Gastroesophageal sphincter (tissue), 4 donors: ENCODE measurements around the gene SSNA1. TPM values are rescaled to one million over a fixed set of nuclear protein-coding genes. Genes with fewer than 3 reads are reported as not detected.

Experiments
- ATAC-seq: fragments of 150-250 bp; one replicate; pipeline ENCODE4 v1.9.1; 2016; ENCODE audit warnings: mild to moderate bottlenecking, moderate library complexity
- H3K27ac ChIP-seq, 4 donors: fragments of 200-600 bp; sonication (generic) in 3 of 4; 1 replicate in 3 of 4; 2 replicates in 1 of 4; pipeline ENCODE4 v1.5.1; 2016 to 2019
- H3K27me3 ChIP-seq: fragments of 200-600 bp; sonication (generic); one replicate; pipeline ENCODE4 v1.5.1; 2019
- H3K36me3 ChIP-seq, 2 donors: fragments of 200-600 bp; sonication (generic); one replicate each; pipeline ENCODE4 v1.5.1; 2019; ENCODE audit warnings: control low read depth in 1 of 2
- H3K4me1 ChIP-seq, 3 donors: fragments of 200-600 bp; sonication (generic); 1 replicate in 2 of 3; 2 replicates in 1 of 3; pipeline ENCODE4 v1.5.1; 2016 to 2019; ENCODE audit warnings: control low read depth in 2 of 3
- H3K4me3 ChIP-seq, 2 donors: fragments of 200-600 bp; sonication (generic); one replicate each; pipeline ENCODE4 v1.5.1; 2019; ENCODE audit warnings: mild to moderate bottlenecking in 1 of 2, moderate library complexity in 1 of 2
- H3K9me3 ChIP-seq, 3 donors: fragments of 200-600 bp; sonication (generic); one replicate each; pipeline ENCODE4 v1.5.1; 2017 to 2019; ENCODE audit warnings: control low read depth in 2 of 3
- EP300 ChIP-seq: sonication (generic); formaldehyde crosslinking; IDR thresholded peaks from one replicate; pipeline ENCODE4 v1.6.1; 2017; ENCODE audit warnings: antibody characterized with exemption, mild to moderate bottlenecking
- POLR2A ChIP-seq, 2 donors: fragments of 450-650 bp; IDR thresholded peaks; one replicate each; pipeline ENCODE4 v1.6.1; 2017; ENCODE audit warnings: antibody characterized with exemption in 2 of 2, mild to moderate bottlenecking in 2 of 2, moderate library complexity in 1 of 2
- POLR2AphosphoS5 ChIP-seq: sonication (generic); formaldehyde crosslinking; IDR thresholded peaks from one replicate; pipeline ENCODE4 v1.6.1; 2017; ENCODE audit warnings: antibody characterized with exemption
- WGBS, 2 donors: methylation state at CpG; one replicate each; pipeline ENCODE4 v1.1.5; 2018; ENCODE audit warnings: low coverage in 1 of 2; 5-methylcytosine and 5-hydroxymethylcytosine counted together
- total RNA-seq, 4 donors: library from RNA; depleted of rRNA; stranded (reverse); fragments of >200 nt; gene quantifications; one replicate each; pipeline ENCODE4 v1.1.0, GENCODE V29; 2016
- TF ChIP-seq, protein P1 (sequence below), 4 experiments: fragments of 200-600 bp in 2 of 4; fragments of 450-650 bp in 2 of 4; sonication (generic) in 1 of 4; IDR thresholded peaks; one replicate each; pipeline ENCODE4 v1.5.1; 2017 to 2019; ENCODE audit warnings: antibody characterized with exemption in 4 of 4, mild to moderate bottlenecking in 2 of 4, moderate library complexity in 2 of 4

SSNA1 gene
- total RNA-seq, 4 donors from 2014 or later, result 56.8 to 99.0 (median 73.8) TPM

DNA sequence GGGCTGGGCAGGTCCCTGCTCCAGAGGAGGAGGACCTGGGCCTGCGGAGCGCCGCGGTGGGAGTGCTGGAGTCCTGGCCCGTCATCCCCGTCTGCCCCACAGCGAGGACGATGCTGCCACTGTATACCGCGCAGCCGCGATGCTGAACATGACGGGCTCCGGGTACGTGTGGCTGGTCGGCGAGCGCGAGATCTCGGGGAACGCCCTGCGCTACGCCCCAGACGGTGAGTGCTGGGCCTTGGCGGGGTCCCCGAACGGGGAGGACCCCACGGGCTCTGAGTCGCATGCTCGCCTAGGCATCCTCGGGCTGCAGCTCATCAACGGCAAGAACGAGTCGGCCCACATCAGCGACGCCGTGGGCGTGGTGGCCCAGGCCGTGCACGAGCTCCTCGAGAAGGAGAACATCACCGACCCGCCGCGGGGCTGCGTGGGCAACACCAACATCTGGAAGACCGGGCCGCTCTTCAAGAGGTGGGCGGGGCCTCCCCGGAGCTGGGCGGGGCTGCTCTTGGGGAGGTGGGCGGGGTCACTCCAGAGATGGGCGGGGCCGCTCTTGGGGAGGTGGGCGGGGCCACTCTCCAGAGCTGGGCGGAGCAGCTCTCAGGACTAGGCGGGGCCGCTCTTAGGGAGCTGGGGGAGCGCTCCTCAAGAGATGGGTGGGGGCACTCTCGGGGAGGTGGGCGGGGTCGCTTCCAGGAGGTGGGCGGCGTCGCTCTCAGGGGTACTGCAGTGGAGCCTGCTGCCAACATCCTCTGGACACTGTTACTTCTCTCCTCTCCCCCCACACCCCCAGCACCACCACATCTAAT lies 31.7 kb upstream of the SSNA1 start:
- peaks cover 0 to 21% (median 6%) of the 10 kb centered on the region in 3 donors for H3K4me1 ChIP-seq
- peak overlapping the region in 1 of 2 donors; percentile 7 for H3K4me3 ChIP-seq
- peaks cover 81% of the 10 kb centered on the region for H3K27me3 ChIP-seq
- H3K36me3 ChIP-seq, result no peaks in the 10 kb centered on the region
- no peak overlapping the region for H3K27ac ChIP-seq
- peak; percentile 42 for ATAC-seq
- no CpG with 5 or more reads among the region's 65 CpGs for WGBS, 2 donors
- no peak for TF ChIP-seq POLR2AphosphoS5
- no peaks in the 10 kb centered on the region for H3K9me3 ChIP-seq

DNA sequence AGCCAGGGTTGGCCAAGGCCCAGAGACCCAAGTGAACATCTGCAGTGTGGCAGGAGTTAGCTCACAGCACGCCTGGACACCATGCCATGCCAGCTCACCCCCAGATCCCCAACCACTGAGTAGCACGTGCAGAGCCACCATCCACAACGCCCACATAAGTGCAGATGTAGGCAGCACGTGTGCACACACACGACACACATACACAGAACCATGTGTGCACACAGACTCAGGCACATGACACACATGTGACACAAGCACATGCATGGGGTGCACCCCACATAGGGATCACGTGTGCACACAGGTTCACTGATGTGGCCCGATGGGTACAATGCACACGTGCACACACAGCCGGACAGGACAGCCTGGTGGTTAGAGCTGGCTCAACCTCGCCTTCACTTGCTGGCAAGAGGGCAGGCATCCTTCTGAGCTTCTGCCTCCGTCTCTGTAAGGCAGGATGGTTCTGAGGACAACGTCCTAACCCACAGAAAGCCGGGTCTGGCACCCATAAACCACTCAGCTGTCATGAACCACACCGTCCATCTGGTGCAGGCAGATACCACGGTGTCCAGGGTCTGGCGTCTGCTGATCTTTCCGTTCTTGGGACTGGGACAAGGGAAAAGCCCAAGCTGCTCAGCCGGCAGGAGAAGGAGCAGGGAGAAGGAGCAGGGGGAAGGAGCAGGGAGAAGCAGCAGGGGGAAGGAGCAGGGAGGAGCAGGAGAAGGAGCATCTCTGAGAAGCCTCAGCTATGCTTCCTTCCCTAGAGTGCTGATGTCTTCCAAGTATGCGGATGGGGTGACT lies 30.7 kb upstream of the SSNA1 start:
- TF ChIP-seq EP300 (no peak), POLR2AphosphoS5 (no peak), POLR2A (IDR thresholded peaks at IDR 0.05) (no peak)
- TF ChIP-seq, protein P1, sequence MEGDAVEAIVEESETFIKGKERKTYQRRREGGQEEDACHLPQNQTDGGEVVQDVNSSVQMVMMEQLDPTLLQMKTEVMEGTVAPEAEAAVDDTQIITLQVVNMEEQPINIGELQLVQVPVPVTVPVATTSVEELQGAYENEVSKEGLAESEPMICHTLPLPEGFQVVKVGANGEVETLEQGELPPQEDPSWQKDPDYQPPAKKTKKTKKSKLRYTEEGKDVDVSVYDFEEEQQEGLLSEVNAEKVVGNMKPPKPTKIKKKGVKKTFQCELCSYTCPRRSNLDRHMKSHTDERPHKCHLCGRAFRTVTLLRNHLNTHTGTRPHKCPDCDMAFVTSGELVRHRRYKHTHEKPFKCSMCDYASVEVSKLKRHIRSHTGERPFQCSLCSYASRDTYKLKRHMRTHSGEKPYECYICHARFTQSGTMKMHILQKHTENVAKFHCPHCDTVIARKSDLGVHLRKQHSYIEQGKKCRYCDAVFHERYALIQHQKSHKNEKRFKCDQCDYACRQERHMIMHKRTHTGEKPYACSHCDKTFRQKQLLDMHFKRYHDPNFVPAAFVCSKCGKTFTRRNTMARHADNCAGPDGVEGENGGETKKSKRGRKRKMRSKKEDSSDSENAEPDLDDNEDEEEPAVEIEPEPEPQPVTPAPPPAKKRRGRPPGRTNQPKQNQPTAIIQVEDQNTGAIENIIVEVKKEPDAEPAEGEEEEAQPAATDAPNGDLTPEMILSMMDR (IDR thresholded peaks at IDR 0.05), result no peak
- Histone ChIP-seq H3K9me3 (no peaks in the 10 kb centered on the region), H3K4me1 (peaks cover 0 to 32% (median 15%) of the 10 kb centered on the region in 3 donors), H3K27ac (no peak overlapping the region), H3K4me3 (no peak overlapping the region), H3K36me3 (no peaks in the 10 kb centered on the region), H3K27me3 (peaks cover 91% of the 10 kb centered on the region)
- no peak for ATAC-seq
- 16 to 48% methylated on average over 4 to 6 of the region's 19 CpGs for WGBS, 2 donors

DNA sequence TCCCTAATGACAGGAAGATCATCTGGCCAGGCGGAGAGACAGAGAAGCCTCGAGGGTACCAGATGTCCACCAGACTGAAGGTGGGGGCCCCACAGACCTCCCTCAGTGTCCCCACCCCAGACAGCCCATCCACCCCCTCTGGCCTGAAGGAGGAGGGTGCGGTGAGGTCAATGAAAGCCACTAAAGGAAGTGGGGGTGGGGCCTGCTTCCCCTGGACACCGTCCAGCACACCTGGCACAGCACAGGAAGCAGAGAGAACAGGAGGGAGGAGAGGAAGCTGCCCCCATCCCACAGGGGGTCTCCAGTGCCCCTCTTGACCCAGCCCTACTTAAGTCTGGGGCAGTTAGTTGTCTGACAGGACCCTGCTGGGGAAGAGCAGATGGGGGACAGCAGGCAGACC lies 29.9 kb upstream of the SSNA1 start:
- Histone ChIP-seq H3K27me3 (peaks cover 96% of the 10 kb centered on the region), H3K9me3 (no peaks in the 10 kb centered on the region), H3K4me1 (peaks cover 0 to 40% (median 21%) of the 10 kb centered on the region in 3 donors), H3K36me3 (no peaks in the 10 kb centered on the region), H3K4me3 (no peak overlapping the region), H3K27ac (no peak overlapping the region)
- 0 to 7% methylated on average over 1 to 2 of the region's 4 CpGs for WGBS, 2 donors
- no peak for ATAC-seq
- TF ChIP-seq POLR2AphosphoS5, result no peak
- no peak for TF ChIP-seq POLR2A (IDR thresholded peaks at IDR 0.05)
- no peak for TF ChIP-seq EP300
- TF ChIP-seq, protein P1 (IDR thresholded peaks at IDR 0.05), result no peak

DNA sequence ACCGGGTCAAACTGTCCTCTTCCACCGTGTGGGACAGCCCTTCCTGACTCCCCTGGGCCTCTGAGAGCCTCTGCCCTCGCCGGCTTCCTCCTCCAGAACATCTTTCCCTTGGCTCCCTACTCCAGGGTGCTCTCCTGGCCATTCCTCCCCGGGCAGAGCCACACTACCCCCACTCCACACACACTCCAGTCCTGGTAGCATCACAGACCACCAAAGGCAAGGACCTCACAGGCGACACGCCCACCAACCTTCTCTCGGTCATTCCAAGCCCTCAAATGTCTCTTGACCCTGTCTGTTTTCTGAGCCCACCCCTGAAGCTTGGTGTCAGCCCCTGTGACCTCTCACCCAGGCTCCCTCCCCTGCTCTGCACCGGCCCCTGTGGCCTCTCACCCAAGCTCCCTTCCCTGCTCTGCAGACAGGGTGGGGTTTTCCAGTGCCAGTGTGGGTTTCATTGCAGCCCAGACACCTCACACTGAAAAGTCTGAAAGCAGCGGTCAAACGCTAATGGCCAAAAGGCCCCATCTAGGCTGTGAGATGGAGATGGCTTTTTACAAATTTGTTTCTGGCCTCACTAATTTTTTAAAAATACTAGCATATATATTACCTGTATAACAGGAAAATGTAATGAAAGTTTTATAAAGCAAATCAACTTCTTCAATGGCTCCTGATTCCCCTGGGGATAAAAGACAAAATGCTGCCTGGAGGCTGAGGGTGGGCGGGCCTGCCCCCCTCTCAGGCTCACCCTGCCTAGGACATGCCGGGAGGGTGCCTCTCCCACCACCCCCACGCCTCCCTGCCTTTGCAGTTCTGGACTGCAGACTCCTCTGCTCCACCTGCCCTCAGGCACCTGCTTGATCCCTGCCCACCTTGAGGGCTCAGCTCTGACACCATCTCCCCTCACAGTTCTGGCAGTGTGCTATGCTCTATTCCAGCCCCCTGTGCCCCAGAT lies 29.1 kb upstream of the SSNA1 start:
- WGBS, 2 donors, result 23 to 29% methylated on average over 11 to 12 of the region's 14 CpGs
- TF ChIP-seq POLR2AphosphoS5 (no peak), EP300 (no peak), POLR2A (IDR thresholded peaks at IDR 0.05) (no peak)
- TF ChIP-seq, protein P1 (IDR thresholded peaks at IDR 0.05), result no peak
- H3K27me3 ChIP-seq, result peaks cover 100% of the 10 kb centered on the region
- H3K36me3 ChIP-seq, result no peaks in the 10 kb centered on the region
- H3K9me3 ChIP-seq, result no peaks in the 10 kb centered on the region
- no peak overlapping the region for H3K27ac ChIP-seq
- ATAC-seq, result no peak
- H3K4me3 ChIP-seq, result no peak overlapping the region
- H3K4me1 ChIP-seq, result peaks cover 0 to 43% (median 21%) of the 10 kb centered on the region in 3 donors

DNA sequence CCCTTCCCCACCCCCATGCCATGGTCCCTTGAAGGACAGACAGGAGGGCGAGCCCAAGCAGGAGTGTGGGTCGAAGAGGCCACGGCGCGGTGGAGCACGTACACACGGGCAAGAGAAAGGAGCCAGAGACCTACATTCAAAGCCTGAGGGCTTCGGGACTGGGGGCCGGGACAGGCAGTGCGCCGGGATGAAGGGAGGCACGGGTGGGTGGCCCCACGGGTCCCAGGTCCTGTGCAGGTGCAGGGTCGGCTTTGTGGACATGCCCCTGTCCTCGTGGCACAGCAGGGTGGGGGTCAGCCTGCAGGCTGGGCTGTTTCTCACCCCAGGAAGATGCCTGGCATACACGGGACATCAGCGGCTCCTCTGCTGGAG lies 28.4 kb upstream of the SSNA1 start:
- H3K4me3 ChIP-seq, result no peak overlapping the region
- H3K4me1 ChIP-seq, result peaks cover 0 to 43% (median 21%) of the 10 kb centered on the region in 3 donors
- H3K27ac ChIP-seq, result no peak overlapping the region
- TF ChIP-seq EP300, result no peak
- TF ChIP-seq, protein P1 (IDR thresholded peaks at IDR 0.05), result no peak
- TF ChIP-seq POLR2A (IDR thresholded peaks at IDR 0.05), result no peak
- no peak for TF ChIP-seq POLR2AphosphoS5
- peaks cover 100% of the 10 kb centered on the region for H3K27me3 ChIP-seq
- H3K9me3 ChIP-seq, result no peaks in the 10 kb centered on the region
- WGBS, 2 donors, result 55 to 70% methylated on average over 2 to 7 of the region's 17 CpGs
- no peak for ATAC-seq
- H3K36me3 ChIP-seq, result no peaks in the 10 kb centered on the region
